Kidney (tissue), 14 donors: Measurements from ENCODE around the gene PAM16. TPM values are rescaled to one million over a fixed set of nuclear protein-coding genes. Genes with fewer than 3 reads are reported as not detected.

Experiments used
- DNase-seq, 5 donors: peaks; one replicate each; pipeline ENCODE4 v3.0.0-alpha.2; 2013 to 2020
- FAIRE-seq: peaks from 2 replicates; lab custom pipeline; 2012; peaks lifted over from hg19 to GRCh38; lab: Jason Lieb, UNC
- H3K27ac ChIP-seq, 2 donors: one replicate each; pipeline ENCODE4 v1.7.0; 2013; ENCODE audit warnings: low read depth in 2 of 2, low read length in 2 of 2, inconsistent platforms in 1 of 2
- H3K27me3 ChIP-seq: one replicate; pipeline ENCODE4 v1.7.1; 2013; ENCODE audit warnings: low read length, inconsistent platforms; ENCODE audit not compliant: control insufficient read depth, insufficient read depth
- H3K36me3 ChIP-seq, 3 donors: one replicate each; pipeline versions ENCODE4 v1.7.0 to v1.7.1; 2013; ENCODE audit warnings: low read length in 3 of 3, control low read depth in 1 of 3, inconsistent platforms in 1 of 3; ENCODE audit not compliant: insufficient read depth in 3 of 3, control insufficient read depth in 2 of 3
- H3K4me1 ChIP-seq, 3 donors: one replicate each; pipeline versions ENCODE4 v1.7.0 to v1.7.1; 2013; ENCODE audit warnings: low read length in 3 of 3, inconsistent platforms in 1 of 3, low read depth in 1 of 3; ENCODE audit not compliant: control insufficient read depth in 2 of 3, insufficient read depth in 2 of 3
- H3K4me3 ChIP-seq, 3 donors: one replicate each; pipeline versions ENCODE4 v1.7.0 to v1.8.1; 2013; ENCODE audit warnings: low read length in 3 of 3, control low read depth in 1 of 3, inconsistent platforms in 1 of 3
- H3K9ac ChIP-seq, 3 donors: one replicate each; pipeline versions ENCODE4 v1.7.0 to v1.7.1; 2013; ENCODE audit warnings: low read length in 3 of 3, control low read depth in 1 of 3, inconsistent platforms in 1 of 3
- H3K9me3 ChIP-seq, 3 donors: one replicate each; pipeline versions ENCODE4 v1.7.0 to v1.7.1; 2013; ENCODE audit warnings: low read length in 3 of 3, control low read depth in 1 of 3, inconsistent platforms in 1 of 3; ENCODE audit not compliant: control insufficient read depth in 2 of 3, insufficient read depth in 1 of 3
- CTCF ChIP-seq: IDR thresholded peaks from 3 replicates; pipeline ENCODE4 v1.5.1; 2012; ENCODE audit warnings: mild to moderate bottlenecking, moderate library complexity, borderline replicate concordance; ENCODE audit not compliant: insufficient read depth; ENCODE audit errors: extremely low read depth
- intact Hi-C: fragments of 100-400 bp; cut with DNase I; formaldehyde crosslinking; loops from one replicate; pipeline ENCODE4 v1.11.1; 2022
- polyA plus RNA-seq: library from polyadenylated mRNA; stranded (reverse); fragments of 350-450 nt; fragmentation: Illumina TruSeq; extraction: RNeasy Lipid Tissue Mini Kit (QIAGEN cat#74804); gene quantifications from one replicate; pipeline ENCODE4 v1.2.3, GENCODE V29; 2014; ENCODE audit warnings: low read depth, low replicate concordance; ENCODE audit not compliant: insufficient read depth
- total RNA-seq: library from RNA; stranded (reverse); fragmentation: NEBNext Ultra II Directional; extraction: Animal tissue kit (Norgen Biotek cat#: 25700); gene quantifications from one replicate; pipeline ENCODE4 v1.2.1, GENCODE V29; 2021
- donor health status: control.
- donor health status: control.
- donor health status: control.
- donor health status: control.
- donor health status: control.
- donor health status: DM: yes; HTN: yes; CAD: no.
- donor health status: Normal renal cell carcinoma (clear cell type).

PAM16 gene
- total and polyA plus RNA-seq, 2 donors from 2014 or later, result 29.4 to 61.1 TPM

GRCh38 chr16:4366016-4366415 lies 14.9 kb upstream of the PAM16 start:
- DNase-seq, result no peak
- Histone ChIP-seq H3K27me3 (no peaks in the 10 kb centered on the region), H3K4me3 (no peak overlapping the region), H3K27ac (no peak overlapping the region), H3K36me3 (peaks cover 0 to 2% (median 0%) of the 10 kb centered on the region in 3 donors), H3K9me3 (no peaks in the 10 kb centered on the region), H3K4me1 (peaks cover 0 to 5% (median 2%) of the 10 kb centered on the region in 3 donors), H3K9ac (no peak overlapping the region)
- no peak for TF ChIP-seq CTCF
- FAIRE-seq, result no peak
- intact Hi-C loops, result no loop called here

GRCh38 chr16:4365615-4366014 lies 14.5 kb upstream of the PAM16 start:
- Histone ChIP-seq H3K9me3 (no peaks in the 10 kb centered on the region), H3K4me1 (peaks cover 0 to 5% (median 0%) of the 10 kb centered on the region in 3 donors), H3K27me3 (no peaks in the 10 kb centered on the region), H3K27ac (no peak overlapping the region), H3K36me3 (peaks cover 0 to 2% (median 0%) of the 10 kb centered on the region in 3 donors), H3K9ac (no peak overlapping the region), H3K4me3 (no peak overlapping the region)
- intact Hi-C loops, result no loop called here
- TF ChIP-seq CTCF, result no peak
- FAIRE-seq (no peak), DNase-seq (no peak)

- peaks cover 0 to under 1% (median 0%) of the 10 kb centered on the region in 3 donors for H3K4me1 ChIP-seq
- DNase-seq (no peak), FAIRE-seq (no peak)
- no peaks in the 10 kb centered on the region for H3K27me3 ChIP-seq
- H3K36me3 ChIP-seq, result peaks cover 0 to 2% (median 0%) of the 10 kb centered on the region in 3 donors
- no peak overlapping the region for H3K27ac ChIP-seq
- H3K4me3 ChIP-seq, result no peak overlapping the region
- intact Hi-C loops, result no loop called here
- no peak overlapping the region for H3K9ac ChIP-seq
- H3K9me3 ChIP-seq, result no peaks in the 10 kb centered on the region
- TF ChIP-seq CTCF, result no peak
Observed at GRCh38 chr16:4365014-4365406, 13.9 kb upstream of the PAM16 start.
